Measurements from ENCODE around the gene METTL17.

Gene METTL17

DNA sequence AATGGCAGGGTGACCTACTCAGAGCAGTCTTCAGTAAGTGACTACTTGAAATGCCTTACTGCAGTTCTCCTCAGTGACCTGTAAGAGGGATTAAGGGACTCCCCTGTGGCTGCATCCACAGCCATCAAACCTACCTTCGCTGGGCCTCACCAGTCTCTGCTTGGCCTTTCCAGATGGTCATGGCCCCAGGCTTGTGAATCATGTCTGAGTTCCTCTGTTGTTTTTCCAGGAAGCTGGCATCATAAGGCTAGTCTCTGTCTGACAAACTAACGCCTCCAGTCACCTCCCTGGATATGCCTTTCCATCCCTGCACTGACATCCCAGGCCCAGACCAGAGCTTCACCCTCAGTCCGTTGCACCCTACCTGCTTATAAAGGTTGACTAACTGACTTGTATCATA is 20.4 kb upstream of the METTL17 start:
- Histone ChIP-seq H3K36me3 (no peaks in the 10 kb centered on the region), H3K9me3 (ENCODE audit: severe bottlenecking) (no peaks in the 10 kb centered on the region), H3K4me3 (ENCODE audit: low read depth, low read length) (no peak overlapping the region), H3K27ac (no peak overlapping the region), H3K27me3 (ENCODE audit: insufficient read depth, low read depth, severe bottlenecking) (no peaks in the 10 kb centered on the region)
- no peak for TF ChIP-seq CTCF (IDR thresholded peaks at IDR 0.05; ENCODE audit: low read depth, low read length)
- DNase-seq = peak; percentile 35

DNA sequence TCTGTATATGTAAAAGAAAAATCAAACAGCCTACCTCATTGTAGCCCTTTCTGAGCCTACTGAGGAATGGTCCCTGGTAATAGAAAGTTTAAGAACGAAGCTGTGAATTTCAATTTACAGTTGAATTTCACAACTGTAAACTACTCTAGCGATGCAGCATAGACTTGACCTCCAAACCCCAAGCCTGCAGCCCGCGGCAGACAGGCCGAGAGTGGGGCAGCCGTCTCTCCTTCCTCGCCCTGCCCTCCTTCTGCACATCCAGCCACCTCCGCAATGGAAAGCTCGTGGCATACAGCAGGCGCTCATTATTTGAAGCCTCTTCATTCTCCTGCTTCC is 19.2 kb upstream of the METTL17 start:
- Histone ChIP-seq H3K9me3 (ENCODE audit: severe bottlenecking) (no peaks in the 10 kb centered on the region), H3K27me3 (ENCODE audit: insufficient read depth, low read depth, severe bottlenecking) (no peaks in the 10 kb centered on the region), H3K4me3 (ENCODE audit: low read depth, low read length) (peak overlapping the region; percentile 78), H3K27ac (peak overlapping the region; percentile 66; the same call in 1 of the 2 replicates), H3K36me3 (no peaks in the 10 kb centered on the region)
- no peak for TF ChIP-seq CTCF (IDR thresholded peaks at IDR 0.05; ENCODE audit: low read depth, low read length)
- no peak for DNase-seq

DNA sequence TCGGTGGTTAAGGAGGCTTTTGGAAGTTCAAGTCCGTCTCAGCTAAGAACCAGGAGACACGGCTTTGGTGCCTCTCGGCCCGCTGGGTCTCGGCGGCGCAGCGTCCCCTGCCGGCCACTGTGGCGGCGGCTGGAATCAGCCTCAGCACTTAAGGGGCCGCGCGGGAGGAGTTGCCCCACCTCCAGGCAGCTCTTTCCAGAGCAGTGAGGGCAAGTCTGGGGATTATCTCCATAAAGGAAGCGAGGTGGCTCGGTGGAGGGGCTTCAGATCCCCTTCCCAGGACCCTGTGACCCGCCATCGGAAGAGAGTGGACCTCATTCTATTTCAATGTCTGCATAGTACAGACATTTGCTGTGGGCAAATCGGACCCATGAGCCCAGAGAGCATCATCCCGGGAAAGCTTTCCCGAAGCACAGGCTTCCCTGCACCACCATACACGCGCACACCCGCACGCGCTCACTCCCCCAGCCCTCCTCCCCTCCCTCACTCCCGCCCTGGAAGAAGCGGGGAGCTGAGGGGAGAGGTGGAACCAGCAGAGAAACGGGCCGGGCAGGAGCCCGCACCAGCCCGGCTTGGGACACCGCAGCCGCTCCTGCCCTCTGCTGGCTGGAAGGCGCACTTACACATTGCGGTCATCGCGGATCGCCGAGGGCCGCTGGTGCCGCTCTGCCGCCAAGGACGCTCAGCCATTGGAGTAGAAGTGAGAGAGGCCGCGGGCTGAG is 18.6 kb upstream of the METTL17 start:
- no peaks in the 10 kb centered on the region for H3K27me3 ChIP-seq (ENCODE audit: insufficient read depth, low read depth, severe bottlenecking)
- peak overlapping the region; percentile 66 for H3K27ac ChIP-seq
- H3K9me3 ChIP-seq (ENCODE audit: severe bottlenecking) = no peaks in the 10 kb centered on the region
- TF ChIP-seq CTCF (IDR thresholded peaks at IDR 0.05; ENCODE audit: low read depth, low read length) = peak; percentile 97
- peak overlapping the region; percentile 78 for H3K4me3 ChIP-seq (ENCODE audit: low read depth, low read length)
- no peaks in the 10 kb centered on the region for H3K36me3 ChIP-seq
- DNase-seq = peak; percentile 88

DNA sequence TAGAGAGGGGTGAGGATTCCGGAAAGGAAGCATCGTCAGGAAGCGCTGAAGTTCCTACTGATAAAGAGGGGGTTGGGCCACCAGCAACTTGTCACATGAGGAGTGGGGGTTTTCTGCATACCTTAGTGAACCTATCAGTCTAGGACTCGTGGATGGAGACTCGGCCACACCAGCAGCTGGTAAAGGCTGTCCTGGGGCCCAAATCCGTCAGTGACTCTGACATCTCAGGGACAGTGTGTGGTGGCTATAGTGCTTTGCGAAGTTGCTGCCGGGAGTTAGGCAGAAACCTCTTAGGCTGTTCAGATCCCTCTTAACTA is 18.1 kb upstream of the METTL17 start:
- H3K36me3 ChIP-seq = no peaks in the 10 kb centered on the region
- no peaks in the 10 kb centered on the region for H3K9me3 ChIP-seq (ENCODE audit: severe bottlenecking)
- H3K27ac ChIP-seq = no peak overlapping the region
- H3K27me3 ChIP-seq (ENCODE audit: insufficient read depth, low read depth, severe bottlenecking) = no peaks in the 10 kb centered on the region
- TF ChIP-seq CTCF (IDR thresholded peaks at IDR 0.05; ENCODE audit: low read depth, low read length) = no peak
- H3K4me3 ChIP-seq (ENCODE audit: low read depth, low read length) = peak overlapping the region; percentile 78
- no peak for DNase-seq

GRCh38 chr14:20973501-20973900 is 16.3 kb upstream of the METTL17 start:
- Histone ChIP-seq H3K36me3 (no peaks in the 10 kb centered on the region), H3K27me3 (ENCODE audit: insufficient read depth, low read depth, severe bottlenecking) (no peaks in the 10 kb centered on the region), H3K27ac (peak overlapping the region; percentile 21), H3K4me3 (ENCODE audit: low read depth, low read length) (no peak overlapping the region), H3K9me3 (ENCODE audit: severe bottlenecking) (no peaks in the 10 kb centered on the region)
- TF ChIP-seq CTCF (IDR thresholded peaks at IDR 0.05; ENCODE audit: low read depth, low read length) = no peak
- DNase-seq = no peak

DNA sequence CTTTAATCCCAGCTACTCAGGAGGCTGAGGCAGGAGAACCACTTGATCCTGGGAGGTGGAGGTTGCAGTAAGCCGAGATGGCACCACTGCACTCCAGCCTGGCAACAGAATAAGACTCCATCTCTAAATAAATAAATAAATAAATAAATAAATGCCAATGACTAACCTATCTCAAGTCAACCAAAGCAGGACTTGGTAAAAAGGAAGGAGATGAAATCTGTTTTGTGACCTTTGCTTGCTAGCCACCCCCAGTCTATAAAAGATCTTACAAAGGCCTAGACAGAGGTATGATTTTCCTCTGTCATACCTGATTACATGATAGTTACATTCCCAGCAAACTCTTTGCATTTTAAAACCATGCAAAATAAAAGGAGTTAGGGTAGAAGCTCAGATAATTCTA is 13.5 kb upstream of the METTL17 start:
- Histone ChIP-seq H3K36me3 (no peaks in the 10 kb centered on the region), H3K9me3 (ENCODE audit: severe bottlenecking) (no peaks in the 10 kb centered on the region), H3K27ac (no peak overlapping the region), H3K4me3 (ENCODE audit: low read depth, low read length) (no peak overlapping the region), H3K27me3 (ENCODE audit: insufficient read depth, low read depth, severe bottlenecking) (no peaks in the 10 kb centered on the region)
- DNase-seq = no peak
- no peak for TF ChIP-seq CTCF (IDR thresholded peaks at IDR 0.05; ENCODE audit: low read depth, low read length)
